Measurements from ENCODE around the gene MPPED2.
"Not testable (repeated sequence)": the region's sequence is repeated elsewhere in the genome, so short reads cannot be mapped to it uniquely, and the experiment has no call there.

MPPED2 gene

GRCh38 chr11:30578406-30578805 is 7.7 kb downstream of the MPPED2 start:
- no peak for DNase-seq

GRCh38 chr11:30573951-30574350 is 12.2 kb downstream of the MPPED2 start:
- DNase-seq = no peak

- DNase-seq = no peak
Measured at GRCh38 chr11:30568931-30569330, 17.2 kb downstream of the MPPED2 start.

DNA sequence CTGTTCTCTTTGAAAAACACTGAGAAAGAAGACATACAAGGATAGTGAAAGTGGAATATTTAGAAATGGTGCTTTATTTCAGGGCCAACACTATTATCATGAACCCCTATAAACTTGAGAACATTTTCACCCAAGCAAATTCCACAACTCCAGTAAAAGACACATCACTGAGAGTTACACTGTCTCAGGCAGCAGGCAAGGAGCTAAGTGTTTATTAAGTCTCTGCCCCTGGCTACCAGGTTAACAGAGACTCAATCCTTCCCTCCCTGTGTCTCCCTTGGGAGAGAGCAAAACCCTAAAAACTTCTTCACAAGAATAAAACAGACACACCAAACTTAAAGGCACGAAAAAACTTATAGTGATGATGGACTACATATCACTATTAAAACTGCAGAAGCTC is 18.5 kb downstream of the MPPED2 start:
- no peak for DNase-seq

GRCh38 chr11:30567120-30567519 is 19.0 kb downstream of the MPPED2 start:
- DNase-seq = no peak

GRCh38 chr11:30566482-30566881 is 19.7 kb downstream of the MPPED2 start:
- no peak for DNase-seq

DNA sequence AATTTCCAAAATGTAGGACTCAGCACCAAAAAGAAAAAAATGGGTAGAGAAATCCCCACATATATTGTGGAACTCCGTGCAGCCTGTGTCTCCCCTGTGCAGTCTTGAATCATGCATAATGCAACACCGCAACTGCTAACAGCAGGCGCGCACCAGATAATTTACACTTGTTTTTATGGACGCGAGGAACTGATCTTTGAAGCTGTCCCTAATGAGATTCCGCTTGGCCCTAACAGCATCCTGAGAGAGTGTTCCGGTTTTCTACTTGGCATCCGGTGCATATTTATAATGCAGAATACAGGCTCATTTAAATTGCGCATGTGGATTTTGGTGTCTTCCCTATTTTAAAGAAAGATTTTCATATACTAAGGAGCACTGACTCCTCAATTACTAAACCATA is 21.1 kb downstream of the MPPED2 start:
- DNase-seq = no peak

DNA sequence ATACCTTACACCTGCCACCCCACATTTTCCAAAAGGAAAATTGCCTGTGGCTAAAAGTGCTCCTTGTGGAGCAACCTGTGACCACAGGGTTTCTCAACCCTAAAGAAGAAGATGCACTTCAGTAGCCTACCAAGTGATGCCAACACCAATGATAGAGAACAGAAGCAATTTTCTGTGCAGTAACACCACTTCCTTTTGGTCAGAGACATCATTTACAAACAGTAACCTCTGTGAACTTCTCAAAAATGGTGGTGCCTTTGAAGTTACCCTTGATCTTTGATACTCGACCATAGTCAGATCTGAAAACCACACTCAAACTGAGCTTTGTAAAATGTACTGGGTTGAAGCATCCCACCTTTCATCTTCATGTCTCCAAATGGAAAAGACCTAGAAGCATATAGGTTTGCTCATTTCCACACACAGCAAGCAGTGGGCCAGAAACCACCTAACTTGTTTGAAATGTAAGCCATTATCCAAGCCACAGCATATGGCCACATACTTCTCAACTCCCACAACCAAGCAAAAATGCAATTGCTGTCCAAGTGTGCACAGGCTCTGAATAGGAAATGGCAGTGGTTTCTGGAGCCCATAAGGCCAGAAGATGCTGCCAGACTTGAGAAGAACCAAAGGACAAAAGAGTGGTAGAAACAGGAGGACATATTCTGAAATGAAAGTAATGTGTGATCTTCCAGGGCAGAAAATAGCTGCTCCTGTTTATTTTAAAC is 24.3 kb downstream of the MPPED2 start:
- DNase-seq = no peak

- no peak for DNase-seq
Measured at GRCh38 chr11:30560206-30561106, 25.7 kb downstream of the MPPED2 start.

DNA sequence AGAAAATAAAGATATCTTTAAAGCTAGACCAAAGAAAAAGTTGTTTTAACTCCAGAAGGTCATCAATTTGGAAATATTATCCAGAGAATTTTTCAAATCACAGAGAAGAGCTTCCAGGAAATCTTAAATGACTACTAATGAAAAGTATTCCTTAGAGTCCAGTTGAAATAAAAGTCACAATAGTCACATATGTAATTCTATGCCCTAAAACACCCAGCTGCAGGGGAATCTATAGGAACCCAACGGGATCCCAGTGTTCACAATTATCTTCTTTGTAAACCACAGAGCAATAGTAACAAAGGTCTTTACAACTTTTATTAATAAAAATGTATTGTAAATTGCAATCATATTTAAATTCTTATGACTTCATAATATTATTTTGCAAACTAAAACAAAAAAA is 27.1 kb downstream of the MPPED2 start:
- no peak for DNase-seq

DNA sequence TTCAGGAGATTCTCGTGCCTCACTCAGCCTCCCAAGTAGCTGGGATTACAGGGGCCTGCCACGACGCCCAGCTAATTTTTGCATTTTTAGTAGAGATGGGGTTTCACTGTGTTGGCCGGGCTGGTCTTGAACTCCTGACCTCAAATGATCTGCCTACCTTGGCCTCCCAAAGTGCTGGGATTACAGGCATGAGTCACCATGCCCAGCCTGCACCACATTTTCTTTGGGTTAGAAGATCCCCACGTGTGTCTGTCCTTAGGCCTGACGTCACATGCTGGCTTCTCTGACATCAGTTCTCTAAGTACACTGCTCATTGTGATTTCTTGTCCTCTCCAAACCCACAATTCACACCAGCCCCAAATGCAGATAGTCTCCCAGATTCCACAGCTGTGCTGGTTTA is 31.6 kb downstream of the MPPED2 start:
- DNase-seq = not testable (repeated sequence)

- no peak for DNase-seq
Measured at GRCh38 chr11:30553521-30554110, 32.5 kb downstream of the MPPED2 start.

- DNase-seq = no peak
Measured at GRCh38 chr11:30552839-30553238, 33.3 kb downstream of the MPPED2 start.

- no peak for DNase-seq
Measured at GRCh38 chr11:30550022-30550542, 36.1 kb downstream of the MPPED2 start.

GRCh38 chr11:30549565-30549964 is 36.6 kb downstream of the MPPED2 start:
- DNase-seq = no peak

DNA sequence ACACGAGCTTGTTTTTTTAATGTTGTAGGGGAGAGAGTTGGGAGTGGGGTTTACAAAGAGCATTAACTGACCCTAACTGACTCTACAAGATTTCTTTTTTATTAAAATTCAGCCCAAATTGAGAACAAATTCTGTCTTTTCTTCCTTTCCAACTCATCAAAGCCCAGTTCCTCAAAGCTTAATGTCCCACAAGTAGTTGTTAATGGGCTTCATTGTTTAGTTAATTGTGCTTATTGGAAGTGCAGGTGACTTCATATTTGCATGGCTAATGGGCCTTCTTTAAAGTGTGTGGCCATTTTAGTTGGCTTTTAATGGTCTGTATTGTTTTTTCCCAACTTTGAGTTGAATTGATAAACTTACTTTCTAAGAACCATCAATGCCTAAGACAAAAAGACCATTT is 39.8 kb downstream of the MPPED2 start:
- no peak for DNase-seq

DNA sequence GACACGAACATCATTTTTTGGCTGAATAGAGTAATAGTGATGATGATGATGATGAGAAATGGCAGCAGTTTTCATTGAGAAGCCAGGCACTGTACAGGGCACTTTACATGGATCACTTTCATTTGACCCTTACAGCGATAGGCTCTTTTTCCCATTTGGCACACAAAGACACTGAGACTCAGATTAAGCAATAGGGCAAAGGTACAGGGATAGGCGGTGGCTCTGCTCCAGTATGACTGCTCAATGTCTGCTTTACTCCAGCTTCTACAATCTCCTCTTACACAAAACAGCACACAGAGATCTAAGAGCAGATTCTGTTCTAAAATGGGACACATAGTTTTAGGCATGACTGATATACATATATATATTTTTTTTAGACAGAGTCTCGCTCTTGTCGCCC is 40.6 kb downstream of the MPPED2 start:
- no peak for DNase-seq

GRCh38 chr11:30543066-30543465 is 43.1 kb downstream of the MPPED2 start:
- DNase-seq = no peak

- no peak for DNase-seq
Measured at GRCh38 chr11:30540781-30541180, 45.4 kb downstream of the MPPED2 start.

DNA sequence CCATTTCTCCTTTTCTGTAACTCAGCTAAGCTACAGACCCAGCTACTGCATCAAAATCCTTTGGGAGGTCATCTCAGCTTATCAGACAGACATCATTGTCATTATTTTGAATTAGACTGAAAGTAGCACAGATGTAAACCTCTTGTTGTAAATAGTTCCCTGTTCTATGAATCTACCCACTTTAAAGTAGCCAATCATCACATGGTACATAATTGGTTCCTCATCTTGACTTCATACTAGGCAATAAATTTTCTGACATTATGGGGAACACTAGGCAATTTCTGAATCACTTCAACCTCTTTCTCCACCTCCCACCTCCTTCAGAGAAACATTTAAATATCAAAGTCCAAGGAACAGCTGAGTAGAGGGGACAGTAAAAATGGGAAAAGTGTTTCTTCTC is 47.9 kb downstream of the MPPED2 start:
- DNase-seq = no peak

GRCh38 chr11:30535818-30536217 is 50.3 kb downstream of the MPPED2 start:
- no peak for DNase-seq

DNA sequence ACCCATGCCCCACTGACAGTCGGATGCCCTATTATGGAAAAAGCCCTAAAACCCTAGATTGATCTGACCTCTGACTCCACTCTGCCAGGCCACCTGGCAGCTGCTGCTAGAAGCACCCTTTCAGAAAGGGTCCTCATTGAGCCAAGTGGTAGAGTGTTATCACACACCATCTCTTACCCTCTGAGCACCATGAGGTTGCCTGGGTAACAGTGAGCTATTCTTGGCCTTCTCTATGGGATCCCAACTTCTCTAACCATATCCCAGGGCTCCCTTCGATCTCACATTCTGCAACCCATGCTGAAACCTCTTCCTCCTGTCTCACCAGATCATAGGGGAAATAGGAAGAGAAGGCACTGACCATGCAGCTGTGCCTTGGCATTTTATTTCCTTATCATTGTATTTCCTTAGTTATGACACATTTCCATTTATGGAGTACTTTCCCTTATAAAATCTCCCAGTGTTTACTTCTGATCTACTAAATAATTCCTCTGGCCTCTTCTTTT is 52.7 kb downstream of the MPPED2 start:
- no peak for DNase-seq

DNA sequence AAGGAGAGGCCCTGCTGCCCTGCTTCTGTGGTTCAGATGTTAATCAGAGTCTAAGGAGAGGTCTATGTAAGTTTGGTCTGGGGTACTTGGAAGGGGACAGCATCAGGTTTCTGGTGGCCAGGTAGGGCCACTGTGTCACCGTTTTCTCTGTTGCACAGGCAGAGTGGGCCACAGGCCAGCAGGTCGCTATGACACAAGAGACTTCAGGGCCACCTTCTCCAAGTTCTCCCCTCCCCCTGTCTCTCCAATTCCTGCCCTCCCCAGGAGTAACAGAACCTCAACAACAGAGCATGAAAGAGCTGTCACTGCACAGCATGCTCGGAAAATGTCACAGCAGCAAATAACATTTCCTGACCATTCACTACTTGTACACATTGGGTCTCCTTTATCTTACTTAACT is 58.6 kb downstream of the MPPED2 start:
- DNase-seq = no peak

All from hippocampal formation (tissue), 2 donors.